SHP77 (cell line): ENCODE measurements around the gene RTCB.
"Not testable (repeated sequence)": the region's sequence is repeated elsewhere in the genome, so short reads cannot be mapped to it uniquely, and the experiment has no call there.

Experiments used
- DNase-seq, 2 experiments: peaks; one replicate each; lab custom pipeline; 2025; lab: John Stamatoyannopoulos, UW

RTCB gene

GRCh38 chr22:32389685-32390084 lies 22.4 kb downstream of the RTCB start:
- no peak for DNase-seq

- DNase-seq = no peak
Measured at GRCh38 chr22:32385681-32386080, 26.4 kb downstream of the RTCB start.

- DNase-seq = peak; percentile 13 to 39
Measured at GRCh38 chr22:32380991-32381390, 31.1 kb downstream of the RTCB start.

- DNase-seq = peak in 1 of 2 experiments; percentile 28
Measured at GRCh38 chr22:32378707-32379272, 33.3 kb downstream of the RTCB start.

GRCh38 chr22:32376681-32377080 lies 35.4 kb downstream of the RTCB start:
- no peak for DNase-seq

GRCh38 chr22:32375678-32376450 lies 36.2 kb downstream of the RTCB start:
- DNase-seq = no peak

GRCh38 chr22:32364210-32364609 lies 47.8 kb downstream of the RTCB start:
- DNase-seq = no peak

GRCh38 chr22:32361257-32361656 lies 50.8 kb downstream of the RTCB start:
- no peak for DNase-seq

GRCh38 chr22:32360096-32360495 lies 52.0 kb downstream of the RTCB start:
- DNase-seq = not testable (repeated sequence)

- not testable (repeated sequence) for DNase-seq
Measured at GRCh38 chr22:32357567-32357966, 54.5 kb downstream of the RTCB start, which contains the start of gene RFPL3. Gene RFPL3 (plus strand): TSS chr22:32357867. CDS start chr22:32358072, 205 bp downstream.

- DNase-seq = no peak
Measured at GRCh38 chr22:32355760-32356159, 56.3 kb downstream of the RTCB start.

- no peak for DNase-seq
Measured at GRCh38 chr22:32354360-32355351, 57.4 kb downstream of the RTCB start.

- no peak for DNase-seq
Measured at GRCh38 chr22:32353840-32354239, 58.2 kb downstream of the RTCB start.

GRCh38 chr22:32353292-32353691 lies 58.8 kb downstream of the RTCB start:
- no peak for DNase-seq

GRCh38 chr22:32352681-32353080 lies 59.4 kb downstream of the RTCB start:
- DNase-seq = no peak

GRCh38 chr22:32351875-32352274 lies 60.2 kb downstream of the RTCB start:
- not testable (repeated sequence) for DNase-seq

- DNase-seq = no peak
Measured at GRCh38 chr22:32348031-32348611, 63.9 kb downstream of the RTCB start.

GRCh38 chr22:32343941-32344340 lies 68.1 kb downstream of the RTCB start:
- DNase-seq = no peak

- DNase-seq = no peak
Measured at GRCh38 chr22:32342977-32343376, 69.1 kb downstream of the RTCB start.

- DNase-seq = no peak
Measured at GRCh38 chr22:32341122-32341740, 70.8 kb downstream of the RTCB start.

- DNase-seq = no peak
Measured at GRCh38 chr22:32340411-32340810, 71.6 kb downstream of the RTCB start.
